Upper lobe of left lung (tissue), 4 donors: Measurements from ENCODE around the gene SSC5D.

ENCODE experiments used
- EP300 ChIP-seq, 4 donors: sonication (generic); formaldehyde crosslinking; IDR thresholded peaks; one replicate each; pipeline ENCODE4 v1.5.1; 2017; ENCODE audit warnings: antibody characterized with exemption in 4 of 4, control low read depth in 2 of 4
- POLR2A ChIP-seq, 4 donors: fragments of 450-650 bp; IDR thresholded peaks; one replicate each; pipeline ENCODE4 v1.5.1; 2016 to 2017; ENCODE audit warnings: antibody characterized with exemption in 4 of 4, mild to moderate bottlenecking in 2 of 4
- POLR2AphosphoS5 ChIP-seq, 2 donors: sonication (generic); formaldehyde crosslinking; IDR thresholded peaks; one replicate each; pipeline ENCODE4 v1.5.1; 2017; ENCODE audit warnings: antibody characterized with exemption in 2 of 2
- TF ChIP-seq, protein P1 (sequence below), 6 experiments: fragments of 450-650 bp in 4 of 6; fragments of 200-600 bp in 2 of 6; sonication (generic) in 2 of 6; IDR thresholded peaks; one replicate each; pipeline ENCODE4 v1.5.1; 2016 to 2019; ENCODE audit warnings: antibody characterized with exemption in 6 of 6

DNA sequence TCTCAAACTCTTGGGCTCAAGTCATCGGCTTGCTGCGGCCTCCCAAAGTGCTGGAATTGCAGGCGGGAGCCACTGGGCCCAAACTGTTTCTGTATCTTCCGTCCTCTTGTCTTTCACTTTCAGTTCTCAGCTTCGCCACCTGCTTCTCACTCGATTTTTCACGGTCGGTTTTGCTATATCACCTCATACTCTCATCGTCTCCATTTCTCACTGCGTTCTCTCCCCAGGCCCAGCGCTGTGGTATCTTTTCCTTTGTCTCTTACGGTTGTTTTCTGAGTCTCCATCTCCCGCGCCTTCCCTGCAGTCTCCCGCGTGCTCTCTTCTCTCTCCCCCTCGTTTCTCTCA, 14.9 kb downstream of the SSC5D start:
- TF ChIP-seq EP300 (IDR thresholded peaks at IDR 0.05) (no peak), POLR2AphosphoS5 (IDR thresholded peaks at IDR 0.05) (no peak), POLR2A (IDR thresholded peaks at IDR 0.05) (no peak)
- TF ChIP-seq, protein P1, sequence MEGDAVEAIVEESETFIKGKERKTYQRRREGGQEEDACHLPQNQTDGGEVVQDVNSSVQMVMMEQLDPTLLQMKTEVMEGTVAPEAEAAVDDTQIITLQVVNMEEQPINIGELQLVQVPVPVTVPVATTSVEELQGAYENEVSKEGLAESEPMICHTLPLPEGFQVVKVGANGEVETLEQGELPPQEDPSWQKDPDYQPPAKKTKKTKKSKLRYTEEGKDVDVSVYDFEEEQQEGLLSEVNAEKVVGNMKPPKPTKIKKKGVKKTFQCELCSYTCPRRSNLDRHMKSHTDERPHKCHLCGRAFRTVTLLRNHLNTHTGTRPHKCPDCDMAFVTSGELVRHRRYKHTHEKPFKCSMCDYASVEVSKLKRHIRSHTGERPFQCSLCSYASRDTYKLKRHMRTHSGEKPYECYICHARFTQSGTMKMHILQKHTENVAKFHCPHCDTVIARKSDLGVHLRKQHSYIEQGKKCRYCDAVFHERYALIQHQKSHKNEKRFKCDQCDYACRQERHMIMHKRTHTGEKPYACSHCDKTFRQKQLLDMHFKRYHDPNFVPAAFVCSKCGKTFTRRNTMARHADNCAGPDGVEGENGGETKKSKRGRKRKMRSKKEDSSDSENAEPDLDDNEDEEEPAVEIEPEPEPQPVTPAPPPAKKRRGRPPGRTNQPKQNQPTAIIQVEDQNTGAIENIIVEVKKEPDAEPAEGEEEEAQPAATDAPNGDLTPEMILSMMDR (IDR thresholded peaks at IDR 0.05): no peak
